SU-DHL-6 (cell line): ENCODE data around the gene CAGE1.
"Not testable (repeated sequence)": the region's sequence is repeated elsewhere in the genome, so short reads cannot be mapped to it uniquely, and the experiment has no call there.

Source experiments
- H2AFZ ChIP-seq: fragments of 200-600 bp; sonication (generic); 2 replicates; pipeline ENCODE4 v1.6.1; 2014; ENCODE audit warnings: low read depth, mild to moderate bottlenecking, moderate library complexity, mixed read lengths, antibody characterized with exemption, low read length; ENCODE audit not compliant: severe bottlenecking
- H3F3A ChIP-seq: fragments of 200-600 bp; shearing (Covaris generic); 2 replicates; pipeline ENCODE4 v1.6.0; 2016; ENCODE audit warnings: antibody characterized with exemption, mild to moderate bottlenecking; ENCODE audit not compliant: insufficient read depth
- H3K27ac ChIP-seq: fragments of 200-600 bp; sonication (generic); 2 replicates; pipeline ENCODE4 v1.5.1; 2016; ENCODE audit warnings: low read depth, mild to moderate bottlenecking, low read length, moderate library complexity, mixed read lengths
- H3K27me3 ChIP-seq: fragments of 200-600 bp; sonication (generic), shearing (Covaris generic); 2 replicates; pipeline ENCODE4 v1.6.0; 2014; ENCODE audit warnings: mild to moderate bottlenecking, low read length
- H3K36me3 ChIP-seq: fragments of 200-600 bp; sonication (generic); 2 replicates; pipeline ENCODE4 v1.6.1; 2014; ENCODE audit warnings: mild to moderate bottlenecking, low read length, mixed read lengths
- H3K4me2 ChIP-seq: fragments of 300-600, 200-600 bp; shearing (Covaris generic), sonication (generic); 2 replicates; pipeline ENCODE4 v1.6.0; 2014; ENCODE audit warnings: low read length, low read depth, mild to moderate bottlenecking; ENCODE audit not compliant: poor library complexity, severe bottlenecking
- H3K4me3 ChIP-seq: fragments of 200-600 bp; sonication (generic); 2 replicates; pipeline ENCODE4 v1.5.1; 2014; ENCODE audit warnings: antibody characterized with exemption, low read length, mild to moderate bottlenecking, mixed read lengths; ENCODE audit not compliant: insufficient read depth, poor library complexity, severe bottlenecking
- H3K79me2 ChIP-seq: fragments of 200-600 bp; sonication (generic); 2 replicates; pipeline ENCODE4 v1.6.1; 2014; ENCODE audit warnings: mild to moderate bottlenecking, low read length, moderate library complexity; ENCODE audit not compliant: insufficient read depth
- H3K9ac ChIP-seq: fragments of 200-600 bp; sonication (generic); 2 replicates; pipeline ENCODE4 v1.7.0; 2014; ENCODE audit warnings: mild to moderate bottlenecking, low read length
- H3K9me2 ChIP-seq: fragments of 200-600 bp; sonication (generic); replicated peaks from 2 replicates; pipeline ENCODE4 v1.6.1; 2014; ENCODE audit warnings: low read length; ENCODE audit not compliant: insufficient read depth
- H3K9me3 ChIP-seq: fragments of 200-600 bp; sonication (generic); 2 replicates; pipeline ENCODE4 v1.6.1; 2014; ENCODE audit warnings: low read length, mixed read lengths; ENCODE audit not compliant: insufficient read depth
- H4K20me1 ChIP-seq: fragments of 200-600 bp; sonication (generic); 2 replicates; pipeline ENCODE4 v1.6.1; 2014; ENCODE audit warnings: low read depth, mild to moderate bottlenecking, antibody characterized with exemption, low read length, moderate library complexity, mixed read lengths
- EZH2phosphoT487 ChIP-seq: fragments of 200-600 bp; sonication (generic), shearing (Covaris generic); conservative IDR thresholded peaks from 2 replicates; pipeline ENCODE4 v1.6.1; 2018; ENCODE audit warnings: mild to moderate bottlenecking, antibody characterized with exemption, low read length, moderate library complexity, mixed read lengths
- TF ChIP-seq, protein P1 (sequence below): fragments of 200-600 bp; sonication (generic); IDR thresholded peaks from one replicate; pipeline ENCODE4 v1.5.1; 2017; ENCODE audit warnings: antibody characterized with exemption, mild to moderate bottlenecking, low read length, moderate library complexity; ENCODE audit not compliant: insufficient read depth, poor library complexity, severe bottlenecking

CAGE1 gene

DNA sequence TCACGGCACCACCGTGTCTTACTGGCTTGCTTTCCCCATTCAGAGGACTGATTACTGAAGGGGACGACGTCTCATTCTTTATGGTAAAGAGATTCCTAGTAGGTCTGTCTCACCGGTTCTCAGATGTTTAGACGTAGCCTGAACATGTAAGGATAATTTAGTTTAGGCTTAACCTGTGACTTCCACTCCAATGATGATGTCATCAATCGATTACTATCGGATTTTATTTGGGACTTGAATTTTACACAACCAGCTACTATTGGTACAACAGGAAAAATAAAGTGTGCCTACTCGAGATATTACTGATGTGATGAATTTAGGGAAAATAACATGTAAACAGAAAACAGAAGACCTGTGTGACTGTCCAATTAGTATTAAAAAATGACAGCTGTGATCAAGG lies 72.0 kb downstream of the CAGE1 start:
- no peak overlapping the region for H2AFZ ChIP-seq
- no peaks in the 10 kb centered on the region for H3K9me2 ChIP-seq
- H3K9me3 ChIP-seq = no peaks in the 10 kb centered on the region
- H3K79me2 ChIP-seq = peaks cover 4% of the 10 kb centered on the region
- no peak overlapping the region for H3K4me3 ChIP-seq
- TF ChIP-seq, protein P1, sequence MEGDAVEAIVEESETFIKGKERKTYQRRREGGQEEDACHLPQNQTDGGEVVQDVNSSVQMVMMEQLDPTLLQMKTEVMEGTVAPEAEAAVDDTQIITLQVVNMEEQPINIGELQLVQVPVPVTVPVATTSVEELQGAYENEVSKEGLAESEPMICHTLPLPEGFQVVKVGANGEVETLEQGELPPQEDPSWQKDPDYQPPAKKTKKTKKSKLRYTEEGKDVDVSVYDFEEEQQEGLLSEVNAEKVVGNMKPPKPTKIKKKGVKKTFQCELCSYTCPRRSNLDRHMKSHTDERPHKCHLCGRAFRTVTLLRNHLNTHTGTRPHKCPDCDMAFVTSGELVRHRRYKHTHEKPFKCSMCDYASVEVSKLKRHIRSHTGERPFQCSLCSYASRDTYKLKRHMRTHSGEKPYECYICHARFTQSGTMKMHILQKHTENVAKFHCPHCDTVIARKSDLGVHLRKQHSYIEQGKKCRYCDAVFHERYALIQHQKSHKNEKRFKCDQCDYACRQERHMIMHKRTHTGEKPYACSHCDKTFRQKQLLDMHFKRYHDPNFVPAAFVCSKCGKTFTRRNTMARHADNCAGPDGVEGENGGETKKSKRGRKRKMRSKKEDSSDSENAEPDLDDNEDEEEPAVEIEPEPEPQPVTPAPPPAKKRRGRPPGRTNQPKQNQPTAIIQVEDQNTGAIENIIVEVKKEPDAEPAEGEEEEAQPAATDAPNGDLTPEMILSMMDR = no peak
- TF ChIP-seq EZH2phosphoT487 = no peak
- no peak overlapping the region for H3K9ac ChIP-seq
- no peak overlapping the region for H3K27ac ChIP-seq
- H3K27me3 ChIP-seq = no peaks in the 10 kb centered on the region
- H3F3A ChIP-seq = peaks cover 14% of the 10 kb centered on the region; the same call in 1 of the 2 replicates
- H3K4me2 ChIP-seq = no peak overlapping the region
- H4K20me1 ChIP-seq = no peaks in the 10 kb centered on the region
- no peaks in the 10 kb centered on the region for H3K36me3 ChIP-seq

DNA sequence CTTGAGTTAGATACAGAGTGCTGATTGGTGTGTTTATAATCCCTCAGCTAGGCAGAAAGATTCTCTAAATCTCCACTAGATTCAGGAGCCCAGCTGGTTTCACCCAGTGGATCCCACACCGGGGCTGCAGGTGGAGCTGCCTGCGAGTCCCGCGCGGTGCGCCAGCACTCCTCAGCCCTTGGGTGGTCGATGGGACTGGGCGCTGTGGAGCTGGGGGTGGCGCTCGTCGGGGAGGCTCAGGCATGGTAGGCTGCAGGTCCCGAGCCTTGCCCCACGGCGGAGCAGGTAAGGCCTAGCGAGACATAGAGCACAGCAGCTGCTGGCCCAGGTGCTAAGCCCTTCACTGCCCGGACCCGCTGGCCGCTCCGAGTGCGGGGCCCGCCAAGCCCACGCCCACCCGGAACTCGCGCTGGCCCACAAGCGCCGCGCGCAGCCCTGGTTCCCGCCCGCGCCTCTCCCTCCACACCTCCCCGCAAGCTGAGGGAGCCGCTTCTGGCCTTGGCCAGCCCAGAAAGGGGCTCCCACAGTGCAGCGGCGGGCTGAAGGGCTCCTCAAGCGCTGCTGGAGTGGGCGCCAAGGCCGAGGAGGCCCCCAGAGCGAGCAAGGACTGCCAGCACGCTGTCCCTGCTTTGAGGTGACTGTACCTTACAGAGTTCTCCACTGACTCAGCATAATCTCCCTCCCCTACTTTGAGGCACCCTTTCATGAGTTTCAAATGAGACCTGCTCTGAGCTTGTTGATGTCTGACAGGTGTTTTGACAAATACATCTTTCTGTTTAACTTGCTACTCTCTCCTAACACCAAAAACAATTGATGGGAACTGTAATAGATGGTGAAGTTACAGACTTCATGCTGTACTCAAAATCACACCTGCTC lies 72.6 kb downstream of the CAGE1 start:
- Histone ChIP-seq H3K27me3 (no peaks in the 10 kb centered on the region), H3K36me3 (no peaks in the 10 kb centered on the region), H3K4me2 (no peak overlapping the region), H3K9ac (no peak overlapping the region), H3K27ac (no peak overlapping the region), H3K4me3 (no peak overlapping the region), H3F3A (peaks cover 14% of the 10 kb centered on the region; the same call in 1 of the 2 replicates), H4K20me1 (peaks cover 4% of the 10 kb centered on the region), H3K9me3 (no peaks in the 10 kb centered on the region), H3K9me2 (no peaks in the 10 kb centered on the region), H3K79me2 (peaks cover 11% of the 10 kb centered on the region), H2AFZ (no peak overlapping the region)
- TF ChIP-seq EZH2phosphoT487 = no peak
- TF ChIP-seq, protein P1 = no peak

GRCh38 chr6:7315948-7316365 lies 73.6 kb downstream of the CAGE1 start:
- Histone ChIP-seq H2AFZ (no peak overlapping the region), H3K27ac (no peak overlapping the region), H3K27me3 (no peaks in the 10 kb centered on the region), H3K4me2 (no peak overlapping the region), H3K9ac (no peak overlapping the region), H3K4me3 (no peak overlapping the region), H3K79me2 (peaks cover 20% of the 10 kb centered on the region), H4K20me1 (peaks cover 13% of the 10 kb centered on the region), H3K36me3 (0 out of 2 replicates have a peak, but pooled peaks cover 4% of the 10 kb centered on the region), H3K9me3 (no peaks in the 10 kb centered on the region), H3K9me2 (no peaks in the 10 kb centered on the region), H3F3A (peaks cover 14% of the 10 kb centered on the region; the same call in 1 of the 2 replicates)
- TF ChIP-seq EZH2phosphoT487 = no peak
- TF ChIP-seq, protein P1 = no peak

GRCh38 chr6:7315087-7315947 lies 74.2 kb downstream of the CAGE1 start:
- not testable (repeated sequence) for H3K9me2 ChIP-seq, H2AFZ ChIP-seq, H3K4me2 ChIP-seq, H3K27me3 ChIP-seq, H3K9ac ChIP-seq, H3K9me3 ChIP-seq, H3K27ac ChIP-seq, H3K36me3 ChIP-seq, H3K4me3 ChIP-seq
- peaks cover 16% of the 10 kb centered on the region for H4K20me1 ChIP-seq
- peaks cover 14% of the 10 kb centered on the region; the same call in 1 of the 2 replicates for H3F3A ChIP-seq
- peaks cover 27% of the 10 kb centered on the region for H3K79me2 ChIP-seq
